ENCODE results near the gene PLA2G2D.

PLA2G2D gene

GRCh38 chr1:20143734-20144565 lies 24.6 kb upstream of the PLA2G2D start:
- no peaks in the 10 kb centered on the region for H3K27me3 ChIP-seq (ENCODE audit: insufficient read depth, poor library complexity, severe bottlenecking)
- TF ChIP-seq GABPA (IDR thresholded peaks at IDR 0.05; ENCODE audit: low read depth): no peak
- no peak for TF ChIP-seq POLR2AphosphoS5 (IDR thresholded peaks at IDR 0.05; ENCODE audit: low read depth)
- TF ChIP-seq SPI1 (IDR thresholded peaks at IDR 0.05; ENCODE audit: borderline replicate concordance, low read depth): no peak
- TF ChIP-seq, protein P1, sequence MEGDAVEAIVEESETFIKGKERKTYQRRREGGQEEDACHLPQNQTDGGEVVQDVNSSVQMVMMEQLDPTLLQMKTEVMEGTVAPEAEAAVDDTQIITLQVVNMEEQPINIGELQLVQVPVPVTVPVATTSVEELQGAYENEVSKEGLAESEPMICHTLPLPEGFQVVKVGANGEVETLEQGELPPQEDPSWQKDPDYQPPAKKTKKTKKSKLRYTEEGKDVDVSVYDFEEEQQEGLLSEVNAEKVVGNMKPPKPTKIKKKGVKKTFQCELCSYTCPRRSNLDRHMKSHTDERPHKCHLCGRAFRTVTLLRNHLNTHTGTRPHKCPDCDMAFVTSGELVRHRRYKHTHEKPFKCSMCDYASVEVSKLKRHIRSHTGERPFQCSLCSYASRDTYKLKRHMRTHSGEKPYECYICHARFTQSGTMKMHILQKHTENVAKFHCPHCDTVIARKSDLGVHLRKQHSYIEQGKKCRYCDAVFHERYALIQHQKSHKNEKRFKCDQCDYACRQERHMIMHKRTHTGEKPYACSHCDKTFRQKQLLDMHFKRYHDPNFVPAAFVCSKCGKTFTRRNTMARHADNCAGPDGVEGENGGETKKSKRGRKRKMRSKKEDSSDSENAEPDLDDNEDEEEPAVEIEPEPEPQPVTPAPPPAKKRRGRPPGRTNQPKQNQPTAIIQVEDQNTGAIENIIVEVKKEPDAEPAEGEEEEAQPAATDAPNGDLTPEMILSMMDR (IDR thresholded peaks at IDR 0.05; ENCODE audit: insufficient read depth, low read length): no peak
- TF ChIP-seq, protein P2, sequence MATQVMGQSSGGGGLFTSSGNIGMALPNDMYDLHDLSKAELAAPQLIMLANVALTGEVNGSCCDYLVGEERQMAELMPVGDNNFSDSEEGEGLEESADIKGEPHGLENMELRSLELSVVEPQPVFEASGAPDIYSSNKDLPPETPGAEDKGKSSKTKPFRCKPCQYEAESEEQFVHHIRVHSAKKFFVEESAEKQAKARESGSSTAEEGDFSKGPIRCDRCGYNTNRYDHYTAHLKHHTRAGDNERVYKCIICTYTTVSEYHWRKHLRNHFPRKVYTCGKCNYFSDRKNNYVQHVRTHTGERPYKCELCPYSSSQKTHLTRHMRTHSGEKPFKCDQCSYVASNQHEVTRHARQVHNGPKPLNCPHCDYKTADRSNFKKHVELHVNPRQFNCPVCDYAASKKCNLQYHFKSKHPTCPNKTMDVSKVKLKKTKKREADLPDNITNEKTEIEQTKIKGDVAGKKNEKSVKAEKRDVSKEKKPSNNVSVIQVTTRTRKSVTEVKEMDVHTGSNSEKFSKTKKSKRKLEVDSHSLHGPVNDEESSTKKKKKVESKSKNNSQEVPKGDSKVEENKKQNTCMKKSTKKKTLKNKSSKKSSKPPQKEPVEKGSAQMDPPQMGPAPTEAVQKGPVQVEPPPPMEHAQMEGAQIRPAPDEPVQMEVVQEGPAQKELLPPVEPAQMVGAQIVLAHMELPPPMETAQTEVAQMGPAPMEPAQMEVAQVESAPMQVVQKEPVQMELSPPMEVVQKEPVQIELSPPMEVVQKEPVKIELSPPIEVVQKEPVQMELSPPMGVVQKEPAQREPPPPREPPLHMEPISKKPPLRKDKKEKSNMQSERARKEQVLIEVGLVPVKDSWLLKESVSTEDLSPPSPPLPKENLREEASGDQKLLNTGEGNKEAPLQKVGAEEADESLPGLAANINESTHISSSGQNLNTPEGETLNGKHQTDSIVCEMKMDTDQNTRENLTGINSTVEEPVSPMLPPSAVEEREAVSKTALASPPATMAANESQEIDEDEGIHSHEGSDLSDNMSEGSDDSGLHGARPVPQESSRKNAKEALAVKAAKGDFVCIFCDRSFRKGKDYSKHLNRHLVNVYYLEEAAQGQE (IDR thresholded peaks at IDR 0.05; ENCODE audit: insufficient replicate concordance, low read depth): no peak
- no peak overlapping the region for H3K4me3 ChIP-seq (replicated peaks; ENCODE audit: insufficient read depth, low read length)
- no peak overlapping the region for H3K27ac ChIP-seq (replicated peaks)
- no peak for DNase-seq (ENCODE audit: low read depth in 1 of 2, low spot score in 1 of 2)

GRCh38 chr1:20143318-20143717 lies 24.0 kb upstream of the PLA2G2D start:
- Histone ChIP-seq H3K27ac (replicated peaks) (no peak overlapping the region), H3K4me3 (replicated peaks; ENCODE audit: insufficient read depth, low read length) (no peak overlapping the region), H3K27me3 (ENCODE audit: insufficient read depth, poor library complexity, severe bottlenecking) (no peaks in the 10 kb centered on the region)
- TF ChIP-seq POLR2AphosphoS5 (IDR thresholded peaks at IDR 0.05; ENCODE audit: low read depth): no peak
- no peak for TF ChIP-seq GABPA (IDR thresholded peaks at IDR 0.05; ENCODE audit: low read depth)
- TF ChIP-seq, protein P2 (IDR thresholded peaks at IDR 0.05; ENCODE audit: insufficient replicate concordance, low read depth): no peak
- TF ChIP-seq, protein P1 (IDR thresholded peaks at IDR 0.05; ENCODE audit: insufficient read depth, low read length): no peak
- TF ChIP-seq SPI1 (IDR thresholded peaks at IDR 0.05; ENCODE audit: borderline replicate concordance, low read depth): no peak
- no peak for DNase-seq (ENCODE audit: low read depth in 1 of 2, low spot score in 1 of 2)

DNA sequence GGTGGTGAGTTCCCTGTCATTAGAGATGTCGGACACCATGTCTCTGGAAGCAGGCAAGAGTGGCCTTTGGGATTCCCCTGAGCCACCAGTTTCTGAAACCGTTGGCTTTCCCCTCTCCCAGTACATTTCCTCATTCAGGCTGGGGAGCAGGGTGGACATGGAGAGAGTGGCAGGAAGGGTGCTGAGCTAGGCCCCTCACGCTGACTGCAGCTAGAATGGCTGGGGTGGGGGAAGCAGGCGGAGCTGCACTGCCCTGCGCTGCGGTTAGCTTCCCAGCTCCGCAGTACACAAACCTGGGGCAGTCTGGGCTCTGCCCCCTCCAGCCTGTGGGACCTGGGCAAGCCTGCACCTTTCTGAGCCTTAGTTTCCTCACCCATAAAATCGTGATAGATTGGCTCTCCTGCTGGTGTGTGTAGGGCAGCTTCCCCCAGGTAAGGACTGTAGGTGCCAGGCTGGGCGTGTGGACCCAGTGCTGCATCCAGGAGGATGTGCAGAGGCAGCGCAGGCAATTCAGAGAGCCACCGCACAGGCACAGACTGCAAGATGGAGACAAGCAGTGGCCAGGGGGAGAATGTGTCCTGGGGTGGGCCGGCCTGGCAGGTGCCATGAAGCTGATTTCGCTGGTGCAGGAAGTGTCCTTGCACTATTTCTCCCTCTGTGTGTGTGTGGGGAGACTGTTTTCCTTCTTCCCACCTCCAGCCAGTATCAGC lies 22.8 kb upstream of the PLA2G2D start:
- no peak for DNase-seq (ENCODE audit: low read depth in 1 of 2, low spot score in 1 of 2)
- no peaks in the 10 kb centered on the region for H3K27me3 ChIP-seq (ENCODE audit: insufficient read depth, poor library complexity, severe bottlenecking)
- H3K4me3 ChIP-seq (replicated peaks; ENCODE audit: insufficient read depth, low read length): no peak overlapping the region
- TF ChIP-seq GABPA (IDR thresholded peaks at IDR 0.05; ENCODE audit: low read depth): no peak
- TF ChIP-seq SPI1 (IDR thresholded peaks at IDR 0.05; ENCODE audit: borderline replicate concordance, low read depth): no peak
- no peak for TF ChIP-seq POLR2AphosphoS5 (IDR thresholded peaks at IDR 0.05; ENCODE audit: low read depth)
- TF ChIP-seq, protein P1 (IDR thresholded peaks at IDR 0.05; ENCODE audit: insufficient read depth, low read length): no peak
- TF ChIP-seq, protein P2 (IDR thresholded peaks at IDR 0.05; ENCODE audit: insufficient replicate concordance, low read depth): no peak
- no peak overlapping the region for H3K27ac ChIP-seq (replicated peaks)

All from HL-60 (cell line).